K562 (cell line): Measurements from ENCODE around the gene SMIM12. TPM values are rescaled to one million over a fixed set of nuclear protein-coding genes. Genes with fewer than 3 reads are reported as not detected.

Source experiments
- ATAC-seq: fragments of 200-7000 bp; cut with Tn5 transposase; 3 replicates; pipeline ENCODE4 v1.9.1; 2020; ENCODE audit warnings: moderate library complexity
- BruUV-seq: library from RNA; stranded (reverse); fragments of 400-500 nt; replicated peaks from 2 replicates; lab custom pipeline; 2021; lab: Mats Ljungman, UMichigan
- CTCF ChIA-PET: fragments of 300-600 bp; formaldehyde crosslinking; extraction: SDS; loops from one replicate; lab custom pipeline; 2021; ENCODE audit warnings: low intra/inter-chr PET ratio; lab: Yijun Ruan, JAX
- POLR2A ChIA-PET: fragments of 300-600, 350-650 bp; sonication (Branson Sonifier 250); formaldehyde crosslinking; extraction: SDS; loops from one replicate; lab custom pipeline; 2021; ENCODE audit warnings: antibody characterized with exemption, inconsistent platforms; lab: Yijun Ruan, JAX
- DNase-seq, 4 experiments: peaks; one replicate each; pipeline versions ENCODE4 v3.0.0 to v3.0.0-alpha.2; 2011 to 2018; ENCODE audit warnings: low spot score in 3 of 4, mixed read lengths in 3 of 4; ENCODE audit errors: extremely low read depth in 1 of 4
- FAIRE-seq: peaks from 2 replicates; lab custom pipeline; 2011; peaks lifted over from hg19 to GRCh38; lab: Jason Lieb, UNC
- H2AFZ ChIP-seq: 2 replicates; pipeline ENCODE4 v1.6.0; 2011; ENCODE audit warnings: low read depth, low read length, control low read depth, inconsistent platforms
- H3K27ac ChIP-seq: fragments of 200-600 bp; 3 replicates; pipeline ENCODE4 v1.8.0; 2011; ENCODE audit warnings: low read depth, mild to moderate bottlenecking, control low read depth, inconsistent platforms, low read length, moderate library complexity, mixed read lengths; ENCODE audit errors: extremely low read depth
- H3K27me3 ChIP-seq, 2 experiments: fragments of 300-600 bp in 1 of 2; 2 replicates in 1 of 2; 3 replicates in 1 of 2; pipeline versions ENCODE4 v1.6.0 to v1.8.0; 2011; ENCODE audit warnings: inconsistent platforms in 2 of 2, low read length in 2 of 2, mild to moderate bottlenecking in 1 of 2, mixed read lengths in 1 of 2, moderate library complexity in 1 of 2; ENCODE audit not compliant: control insufficient read depth in 2 of 2, insufficient read depth in 2 of 2
- H3K36me3 ChIP-seq: fragments of 300-600 bp; 3 replicates; pipeline ENCODE4 v1.8.0; 2011; ENCODE audit warnings: mild to moderate bottlenecking, low read length, inconsistent platforms; ENCODE audit not compliant: control insufficient read depth, insufficient read depth
- H3K4me1 ChIP-seq, 2 experiments: fragments of 200-600 bp in 1 of 2; replicated peaks in 1 of 2; 2 replicates in 1 of 2; 3 replicates in 1 of 2; pipeline versions ENCODE4 v1.5.1 to v1.8.0; 2011; ENCODE audit warnings: inconsistent platforms in 2 of 2, low read length in 2 of 2, mild to moderate bottlenecking in 1 of 2, mixed read lengths in 1 of 2, moderate library complexity in 1 of 2; ENCODE audit not compliant: control insufficient read depth in 2 of 2, insufficient read depth in 2 of 2
- H3K4me2 ChIP-seq: 2 replicates; pipeline ENCODE4 v1.6.1; 2011; ENCODE audit warnings: low read length, control low read depth, inconsistent platforms, mixed read lengths; ENCODE audit not compliant: insufficient read depth
- H3K4me3 ChIP-seq: fragments of 200-600 bp; sonication (generic), shearing (Covaris generic); 2 replicates; pipeline ENCODE4 v1.5.1; 2016; ENCODE audit warnings: control low read depth, inconsistent platforms
- H3K79me2 ChIP-seq: fragments of 200-600 bp; 3 replicates; pipeline ENCODE4 v1.8.0; 2011; ENCODE audit warnings: low read length, inconsistent platforms; ENCODE audit not compliant: control insufficient read depth, insufficient read depth
- H3K9ac ChIP-seq, 2 experiments: 2 replicates each; pipeline versions ENCODE4 v1.6.0 to v1.6.1; 2011; ENCODE audit warnings: low read depth in 2 of 2, low read length in 2 of 2, control low read depth in 1 of 2, inconsistent platforms in 1 of 2, mild to moderate bottlenecking in 1 of 2, mixed read lengths in 1 of 2; ENCODE audit not compliant: insufficient read depth in 1 of 2
- H3K9me1 ChIP-seq: one replicate; pipeline ENCODE4 v1.6.0; 2011; ENCODE audit warnings: inconsistent platforms, mild to moderate bottlenecking, low read length, moderate library complexity; ENCODE audit not compliant: control insufficient read depth, insufficient read depth
- H3K9me3 ChIP-seq: replicated peaks from 2 replicates; pipeline ENCODE4 v1.5.1; 2011; ENCODE audit warnings: low read depth, low read length, inconsistent platforms; ENCODE audit not compliant: control insufficient read depth, insufficient read depth
- H4K20me1 ChIP-seq: replicated peaks from 2 replicates; pipeline ENCODE4 v1.6.1; 2011; ENCODE audit warnings: low read length, inconsistent platforms, mixed read lengths; ENCODE audit not compliant: control insufficient read depth, insufficient read depth
- ARHGAP35 ChIP-seq: fragments of 450-650 bp; IDR thresholded peaks from 2 replicates; pipeline ENCODE4 v1.6.1; 2018; ENCODE audit not compliant: partially characterized antibody
- BHLHE40 ChIP-seq: IDR thresholded peaks from 2 replicates; pipeline ENCODE4 v1.6.1; 2011; ENCODE audit warnings: low read length, improper control_type of control experiment
- ESRRB ChIP-seq: fragments of 250-450 bp; sonication (Bioruptor Pico); IDR thresholded peaks from 2 replicates; pipeline ENCODE4 v1.5.0; 2020; ENCODE audit warnings: mild to moderate bottlenecking, moderate library complexity, borderline replicate concordance
- GABPB2 ChIP-seq: fragments of 250-450 bp; sonication (Bioruptor Pico); conservative IDR thresholded peaks from 2 replicates; pipeline ENCODE4 v1.5.1; 2021; ENCODE audit warnings: mild to moderate bottlenecking
- RFX7 ChIP-seq: fragments of 250-450 bp; sonication (Bioruptor Pico); IDR thresholded peaks from 2 replicates; pipeline ENCODE4 v1.5.1; 2021; ENCODE audit warnings: mild to moderate bottlenecking
- SMC3 ChIP-seq: conservative IDR thresholded peaks from 2 replicates; pipeline ENCODE4 v1.6.1; 2011; ENCODE audit warnings: low read depth, low read length, improper control_type of control experiment; ENCODE audit not compliant: insufficient read depth
- THRAP3 ChIP-seq: fragments of 450-650 bp; IDR thresholded peaks from 2 replicates; pipeline ENCODE4 v1.6.1; 2016; ENCODE audit warnings: mild to moderate bottlenecking, inconsistent platforms, borderline replicate concordance
- ZBED1 ChIP-seq: IDR thresholded peaks from 2 replicates; pipeline ENCODE4 v1.6.1; 2014
- WGBS: fragments of 100-300 bp; shearing (Covaris generic); methylation state at CpG from one replicate; pipeline ENCODE4 v1.1.6; 2016; ENCODE audit warnings: low coverage, mixed read lengths; ENCODE audit not compliant: insufficient coverage; ENCODE audit errors: missing lambda C conversion rate; 5-methylcytosine and 5-hydroxymethylcytosine counted together
- in situ Hi-C: fragments of 300-500 bp; cut with MboI; formaldehyde crosslinking; loops from 4 replicates; pipeline ENCODE4 v1.15.0; 2018; ENCODE audit warnings: inconsistent platforms, mixed read lengths
- intact Hi-C: fragments of 100-400 bp; cut with micrococcal nuclease; formaldehyde crosslinking; loops from 2 replicates; pipeline ENCODE4 v1.14.2; 2022
- polyA plus RNA-seq, 8 experiments: library from polyadenylated mRNA; depleted of rRNA in 4 of 8; stranded (reverse) in 5 of 8; unstranded in 3 of 8; fragments of >200 nt; fragmentation: Nextera tagmentation in 2 of 8; fragmentation: Illumina TruSeq in 1 of 8; extraction: Ambion mirVana in 2 of 8; extraction: Trizol in 1 of 8; gene quantifications; 2 replicates each; pipeline versions ENCODE4 v1.2.1 to v1.2.3, GENCODE V29; 2011 to 2014; ENCODE audit warnings: inconsistent platforms in 1 of 8, missing spikeins in 1 of 8
- total RNA-seq, 7 experiments: library from RNA; depleted of rRNA in 6 of 7; stranded (reverse); fragments of >200 nt in 6 of 7; fragmentation: Illumina TruSeq in 2 of 7; extraction: Trizol in 2 of 7; gene quantifications; 2 replicates each; pipeline versions ENCODE4 v1.2.1 to v1.2.3, GENCODE V29; 2011 to 2021; ENCODE audit warnings: low replicate concordance in 1 of 7
- TF ChIP-seq, protein P1 (sequence below), 2 experiments: fragments of 200-800 bp in 1 of 2; sonication (Bioruptor generic) in 1 of 2; sonication (generic) in 1 of 2; formaldehyde crosslinking in 1 of 2; IDR thresholded peaks in 1 of 2; conservative IDR thresholded peaks in 1 of 2; 2 replicates each; pipeline versions ENCODE4 v1.5.0 to v1.6.1; 2016 to 2020; ENCODE audit warnings: missing compliant biosample characterization in 1 of 2, missing genetic modification characterization in 1 of 2, missing genetic modification reagents in 1 of 2
- TF ChIP-seq, protein P2 (sequence below), 2 experiments: fragments of 450-650 bp in 1 of 2; IDR thresholded peaks; 2 replicates each; pipeline ENCODE4 v1.6.1; 2011 to 2017; ENCODE audit warnings: low read depth in 2 of 2, antibody characterized with exemption in 1 of 2, borderline replicate concordance in 1 of 2, low read length in 1 of 2, mild to moderate bottlenecking in 1 of 2, mixed read lengths in 1 of 2; ENCODE audit not compliant: control insufficient read depth in 1 of 2

SMIM12 gene
- total and polyA plus RNA-seq, 9 of the 15 experiments (the other 6 are each of a cell fraction or from before 2014, with no cell fraction given): 51.7 to 112 (median 63.9) TPM

DNA sequence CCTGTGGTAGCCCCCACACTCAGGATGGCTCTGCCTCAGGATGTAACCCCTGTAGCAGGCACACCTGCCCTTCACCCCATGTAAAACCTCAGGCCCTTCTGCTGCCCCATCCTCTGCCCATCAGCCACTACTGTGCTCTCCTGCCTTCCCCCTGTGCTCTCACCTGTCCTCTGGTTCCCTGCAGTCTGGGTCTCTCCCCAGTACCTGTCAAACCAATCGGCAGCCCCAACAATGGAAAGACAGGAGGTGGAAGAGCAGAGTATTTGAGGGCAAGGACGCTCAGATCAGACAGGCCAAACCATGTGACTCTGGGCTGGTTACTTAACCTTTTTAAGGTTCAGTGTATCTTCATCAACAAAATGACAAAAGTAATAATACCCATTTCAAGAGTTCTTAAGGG lies 30.9 kb downstream of the SMIM12 start:
- Histone ChIP-seq H3K4me1 (peaks cover 0 to 7% of the 10 kb centered on the region in 2 experiments; a peak in 2 of 5 replicates), H3K9me3 (no peaks in the 10 kb centered on the region), H3K27ac (no peak overlapping the region), H3K4me2 (no peak overlapping the region), H3K9me1 (no peaks in the 10 kb centered on the region), H3K9ac (no peak overlapping the region), H3K4me3 (no peak overlapping the region), H3K79me2 (no peaks in the 10 kb centered on the region), H4K20me1 (no peaks in the 10 kb centered on the region), H3K27me3 (peaks cover 0 to 13% of the 10 kb centered on the region in 2 experiments; a peak in 4 of 5 replicates), H3K36me3 (no peaks in the 10 kb centered on the region), H2AFZ (no peak overlapping the region)
- WGBS: 4% methylated on average over 2 of the region's 2 CpGs
- ChIA-PET POLR2A (no interaction called here), CTCF (no interaction called here)
- in situ Hi-C loops: no loop called here
- no TSS peak for BruUV-seq
- intact Hi-C loops: no loop called here
- TF ChIP-seq ARHGAP35 (no peak), ESRRB (CRISPR knock-in tag) (no peak), GABPB2 (CRISPR knock-in tag) (no peak), RFX7 (CRISPR knock-in tag) (no peak), THRAP3 (no peak)
- FAIRE-seq (no peak), ATAC-seq (no peak), DNase-seq (peak in 1 of 4 experiments; percentile 7)

DNA sequence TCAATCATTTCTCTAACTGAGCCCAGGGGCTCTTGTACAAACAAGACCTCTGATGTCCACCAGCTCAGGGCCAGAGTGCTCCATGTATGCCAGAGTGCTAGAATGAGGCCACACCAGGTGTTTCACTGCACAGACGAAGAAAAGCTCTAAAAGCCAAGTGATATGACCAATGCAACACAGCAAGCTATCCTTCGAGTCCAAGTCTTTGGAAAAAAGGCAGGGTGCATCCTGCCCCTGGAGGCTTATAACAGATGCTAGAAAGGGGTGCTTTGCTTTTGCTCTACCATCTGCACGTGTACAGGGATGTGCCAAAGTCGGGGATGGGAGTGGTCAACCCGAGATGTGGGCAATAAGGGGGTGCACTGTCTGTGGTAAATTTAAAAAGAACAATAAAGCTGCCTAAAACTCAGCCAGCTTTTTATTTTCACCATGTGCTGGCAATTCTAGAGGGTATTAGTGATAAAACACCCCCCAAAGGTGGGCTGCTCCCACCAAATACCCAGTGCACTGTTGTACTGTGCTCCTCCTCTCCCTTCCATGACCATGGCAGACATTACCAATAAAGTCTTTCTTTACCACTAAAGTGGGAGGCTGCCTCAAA lies 32.1 kb downstream of the SMIM12 start:
- no TSS peak for BruUV-seq
- Histone ChIP-seq H3K36me3 (no peaks in the 10 kb centered on the region), H2AFZ (no peak overlapping the region), H3K79me2 (no peaks in the 10 kb centered on the region), H3K4me3 (no peak overlapping the region), H3K9me1 (no peaks in the 10 kb centered on the region), H3K27me3 (peaks cover 0 to 13% of the 10 kb centered on the region in 2 experiments; a peak in 4 of 5 replicates), H3K27ac (no peak overlapping the region), H3K4me1 (peaks cover 0 to 7% of the 10 kb centered on the region in 2 experiments; a peak in 2 of 5 replicates), H3K9ac (no peak overlapping the region), H3K4me2 (no peak overlapping the region), H3K9me3 (no peaks in the 10 kb centered on the region), H4K20me1 (no peaks in the 10 kb centered on the region)
- FAIRE-seq (no peak), ATAC-seq (no peak), DNase-seq (peak in 1 of 4 experiments; percentile 4)
- ChIA-PET CTCF (no interaction called here), POLR2A (interaction anchor here (0.8 to 1.6 kb wide), 4 partner anchors 11 to 39 kb away, joined by 3 read pairs; no protein-coding TSS in a partner anchor)
- WGBS: 3% methylated on average over 5 of the region's 5 CpGs
- in situ Hi-C loops (no loop called here), intact Hi-C loops (no loop called here)
- TF ChIP-seq, protein P1, sequence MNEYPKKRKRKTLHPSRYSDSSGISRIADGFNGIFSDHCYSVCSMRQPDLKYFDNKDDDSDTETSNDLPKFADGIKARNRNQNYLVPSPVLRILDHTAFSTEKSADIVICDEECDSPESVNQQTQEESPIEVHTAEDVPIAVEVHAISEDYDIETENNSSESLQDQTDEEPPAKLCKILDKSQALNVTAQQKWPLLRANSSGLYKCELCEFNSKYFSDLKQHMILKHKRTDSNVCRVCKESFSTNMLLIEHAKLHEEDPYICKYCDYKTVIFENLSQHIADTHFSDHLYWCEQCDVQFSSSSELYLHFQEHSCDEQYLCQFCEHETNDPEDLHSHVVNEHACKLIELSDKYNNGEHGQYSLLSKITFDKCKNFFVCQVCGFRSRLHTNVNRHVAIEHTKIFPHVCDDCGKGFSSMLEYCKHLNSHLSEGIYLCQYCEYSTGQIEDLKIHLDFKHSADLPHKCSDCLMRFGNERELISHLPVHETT (CRISPR knock-in tag; conservative IDR thresholded peaks at IDR 0.05 in 1 of 2, IDR thresholded peaks at IDR 0.05 in 1 of 2): no peak
- TF ChIP-seq, protein P2, sequence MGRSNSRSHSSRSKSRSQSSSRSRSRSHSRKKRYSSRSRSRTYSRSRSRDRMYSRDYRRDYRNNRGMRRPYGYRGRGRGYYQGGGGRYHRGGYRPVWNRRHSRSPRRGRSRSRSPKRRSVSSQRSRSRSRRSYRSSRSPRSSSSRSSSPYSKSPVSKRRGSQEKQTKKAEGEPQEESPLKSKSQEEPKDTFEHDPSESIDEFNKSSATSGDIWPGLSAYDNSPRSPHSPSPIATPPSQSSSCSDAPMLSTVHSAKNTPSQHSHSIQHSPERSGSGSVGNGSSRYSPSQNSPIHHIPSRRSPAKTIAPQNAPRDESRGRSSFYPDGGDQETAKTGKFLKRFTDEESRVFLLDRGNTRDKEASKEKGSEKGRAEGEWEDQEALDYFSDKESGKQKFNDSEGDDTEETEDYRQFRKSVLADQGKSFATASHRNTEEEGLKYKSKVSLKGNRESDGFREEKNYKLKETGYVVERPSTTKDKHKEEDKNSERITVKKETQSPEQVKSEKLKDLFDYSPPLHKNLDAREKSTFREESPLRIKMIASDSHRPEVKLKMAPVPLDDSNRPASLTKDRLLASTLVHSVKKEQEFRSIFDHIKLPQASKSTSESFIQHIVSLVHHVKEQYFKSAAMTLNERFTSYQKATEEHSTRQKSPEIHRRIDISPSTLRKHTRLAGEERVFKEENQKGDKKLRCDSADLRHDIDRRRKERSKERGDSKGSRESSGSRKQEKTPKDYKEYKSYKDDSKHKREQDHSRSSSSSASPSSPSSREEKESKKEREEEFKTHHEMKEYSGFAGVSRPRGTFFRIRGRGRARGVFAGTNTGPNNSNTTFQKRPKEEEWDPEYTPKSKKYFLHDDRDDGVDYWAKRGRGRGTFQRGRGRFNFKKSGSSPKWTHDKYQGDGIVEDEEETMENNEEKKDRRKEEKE (IDR thresholded peaks at IDR 0.05; ENCODE audit: borderline replicate concordance in 1 of 2, control insufficient read depth in 1 of 2, low read depth in 2 of 2, low read length in 1 of 2): no peak
- TF ChIP-seq ZBED1 (no peak), SMC3 (no peak), BHLHE40 (no peak)
